Activated CD4-positive, alpha-beta T cell treated with anti-CD3 and anti-CD28 coated beads for 4 hours (primary cell): Measurements from ENCODE around the gene ANKRD23.
A peak's percentile ranks its signal among the peaks of the same experiment; 100 is the strongest.
"Not testable (repeated sequence)": the region's sequence is repeated elsewhere in the genome, so short reads cannot be mapped to it uniquely, and the experiment has no call there.

Experiments used
- DNase-seq, 2 donors: peaks; one replicate each; pipeline ENCODE4 v3.0.0-alpha.2; 2020

ANKRD23 gene

GRCh38 chr2:96843538-96844268 is at the start of gene ANKRD23:
TSS of gene ANKRD23 (minus strand) at chr2:96844021. CDS start at chr2:96843992, 29 bp downstream.
- no peak for DNase-seq

- DNase-seq, result peak; percentile 26 to 33
These were observed 47.9 kb upstream of the ANKRD23 start for GRCh38 chr2:96891591-96892333.

- DNase-seq, result no peak
These were observed 47.0 kb upstream of the ANKRD23 start for GRCh38 chr2:96890726-96891385.

- no peak for DNase-seq
These were observed 46.4 kb upstream of the ANKRD23 start for GRCh38 chr2:96890252-96890651.

GRCh38 chr2:96889502-96889901 is 45.7 kb upstream of the ANKRD23 start:
- not testable (repeated sequence) for DNase-seq

- DNase-seq, result no peak
These were observed 44.5 kb upstream of the ANKRD23 start for GRCh38 chr2:96888072-96889011.

- DNase-seq, result no peak
These were observed 43.7 kb upstream of the ANKRD23 start for GRCh38 chr2:96887493-96888012.

GRCh38 chr2:96885432-96886347 is 41.9 kb upstream of the ANKRD23 start:
- DNase-seq, result no peak

GRCh38 chr2:96884299-96885094 is 40.7 kb upstream of the ANKRD23 start:
- DNase-seq, result no peak

GRCh38 chr2:96883306-96883705 is 39.5 kb upstream of the ANKRD23 start:
- no peak for DNase-seq

GRCh38 chr2:96882906-96883305 is 39.1 kb upstream of the ANKRD23 start:
- no peak for DNase-seq

- no peak for DNase-seq
These were observed 38.4 kb upstream of the ANKRD23 start for GRCh38 chr2:96882230-96882629.

- no peak for DNase-seq
These were observed 37.8 kb upstream of the ANKRD23 start for GRCh38 chr2:96881349-96882195.

GRCh38 chr2:96880891-96881273 is 37.1 kb upstream of the ANKRD23 start:
- DNase-seq, result no peak

- no peak for DNase-seq
These were observed 35.8 kb upstream of the ANKRD23 start for GRCh38 chr2:96879545-96880040.

- no peak for DNase-seq
These were observed 35.1 kb upstream of the ANKRD23 start for GRCh38 chr2:96878796-96879544.

GRCh38 chr2:96878171-96878570 is 34.4 kb upstream of the ANKRD23 start:
- no peak for DNase-seq

GRCh38 chr2:96877631-96878092 is 33.8 kb upstream of the ANKRD23 start:
- no peak for DNase-seq
